Prostate gland (tissue), 2 donors: ENCODE results near the gene HMGCL. TPM values are rescaled to one million over a fixed set of nuclear protein-coding genes. Genes with fewer than 3 reads are reported as not detected.
A peak's percentile ranks its signal among the peaks of the same experiment; 100 is the strongest.

Source experiments
- DNase-seq: peaks from one replicate; pipeline ENCODE4 v3.0.0-alpha.2; 2019; ENCODE audit warnings: low spot score
- H3K27ac ChIP-seq, 2 donors: fragments of 200-600 bp; sonication (generic); 2 replicates each; pipeline ENCODE4 v1.5.1; 2017 to 2019
- H3K27me3 ChIP-seq: fragments of 200-600 bp; sonication (generic); replicated peaks from 2 replicates; pipeline ENCODE4 v1.5.1; 2019; ENCODE audit not compliant: insufficient read depth
- H3K36me3 ChIP-seq, 2 donors: fragments of 200-600 bp; sonication (generic); 1 replicate in 1 of 2; 2 replicates in 1 of 2; pipeline versions ENCODE4 v1.5.1 to v1.8.1; 2017 to 2019
- H3K4me1 ChIP-seq: fragments of 200-600 bp; sonication (generic); replicated peaks from 2 replicates; pipeline ENCODE4 v1.5.1; 2019
- H3K4me3 ChIP-seq, 2 donors: fragments of 200-600 bp; sonication (generic); 2 replicates each; pipeline ENCODE4 v1.5.1; 2017 to 2019
- H3K9me3 ChIP-seq: fragments of 200-600 bp; sonication (generic); 2 replicates; pipeline ENCODE4 v1.5.1; 2017
- POLR2A ChIP-seq: fragments of 450-650 bp; IDR thresholded peaks from one replicate; pipeline ENCODE4 v1.6.1; 2016; ENCODE audit warnings: antibody characterized with exemption, mild to moderate bottlenecking
- POLR2AphosphoS5 ChIP-seq: sonication (generic); formaldehyde crosslinking; IDR thresholded peaks from one replicate; pipeline ENCODE4 v1.6.1; 2017; ENCODE audit warnings: antibody characterized with exemption
- WGBS: methylation state at CpG from one replicate; pipeline ENCODE4 v1.1.5; 2018; 5-methylcytosine and 5-hydroxymethylcytosine counted together
- intact Hi-C: fragments of 100-400 bp; cut with DNase I; formaldehyde crosslinking; loops from one replicate; pipeline ENCODE4 v1.14.2; 2022
- total RNA-seq, 2 donors: library from RNA; depleted of rRNA; stranded (reverse); fragments of >200 nt; gene quantifications; one replicate each; pipeline ENCODE4 v1.1.0, GENCODE V29; 2016
- TF ChIP-seq, protein P1 (sequence below), 4 experiments: fragments of 200-600 bp in 2 of 4; fragments of 450-650 bp in 2 of 4; sonication (generic) in 2 of 4; IDR thresholded peaks; 1 replicate in 3 of 4; 2 replicates in 1 of 4; pipeline ENCODE4 v1.5.1; 2016 to 2019; ENCODE audit warnings: antibody characterized with exemption in 4 of 4, mild to moderate bottlenecking in 2 of 4, moderate library complexity in 2 of 4

The HMGCL gene
- total RNA-seq, 2 donors from 2014 or later = 51.1 to 58.7 TPM

DNA sequence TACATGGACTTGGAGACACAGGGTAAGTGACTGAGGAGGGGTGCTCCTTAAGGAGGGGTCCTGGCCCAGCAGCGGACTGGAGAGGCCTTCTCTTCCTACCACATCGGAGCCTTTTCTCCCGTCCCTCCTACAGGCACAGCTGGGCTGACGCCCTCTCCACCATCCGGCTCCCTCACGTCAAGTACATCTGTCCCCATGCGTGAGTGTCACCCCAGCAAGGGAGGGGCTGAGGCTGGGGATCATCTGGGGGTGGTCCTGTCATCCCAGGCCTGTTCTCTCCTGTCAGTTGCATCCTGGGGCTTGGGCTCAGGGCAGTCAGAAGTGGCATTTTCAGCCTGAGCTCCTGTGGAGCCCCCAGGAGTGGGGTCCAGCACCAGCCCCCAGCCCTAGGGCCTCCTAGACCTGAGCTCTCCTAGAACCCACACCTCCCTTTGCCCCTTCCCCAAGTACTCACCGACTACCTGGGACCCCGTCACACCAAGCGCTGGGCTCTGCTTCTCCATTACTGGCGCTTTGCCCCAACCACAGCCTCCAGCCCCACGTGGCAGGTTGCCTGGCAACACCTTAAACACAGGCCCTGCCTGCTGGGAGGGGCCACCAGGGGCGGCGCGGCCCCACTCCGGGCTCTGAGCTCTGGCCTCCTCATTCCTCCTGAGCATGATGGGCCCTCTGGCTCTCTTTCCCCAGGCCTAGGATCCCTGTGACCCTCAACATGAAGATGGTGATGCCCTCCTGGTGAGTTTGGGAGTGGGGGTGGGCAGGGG is 32.0 kb downstream of the HMGCL start:
- H3K4me3 ChIP-seq = peak overlapping the region in 1 of 2 donors; percentile 71
- peaks cover 16% of the 10 kb centered on the region for H3K4me1 ChIP-seq
- TF ChIP-seq, protein P1, sequence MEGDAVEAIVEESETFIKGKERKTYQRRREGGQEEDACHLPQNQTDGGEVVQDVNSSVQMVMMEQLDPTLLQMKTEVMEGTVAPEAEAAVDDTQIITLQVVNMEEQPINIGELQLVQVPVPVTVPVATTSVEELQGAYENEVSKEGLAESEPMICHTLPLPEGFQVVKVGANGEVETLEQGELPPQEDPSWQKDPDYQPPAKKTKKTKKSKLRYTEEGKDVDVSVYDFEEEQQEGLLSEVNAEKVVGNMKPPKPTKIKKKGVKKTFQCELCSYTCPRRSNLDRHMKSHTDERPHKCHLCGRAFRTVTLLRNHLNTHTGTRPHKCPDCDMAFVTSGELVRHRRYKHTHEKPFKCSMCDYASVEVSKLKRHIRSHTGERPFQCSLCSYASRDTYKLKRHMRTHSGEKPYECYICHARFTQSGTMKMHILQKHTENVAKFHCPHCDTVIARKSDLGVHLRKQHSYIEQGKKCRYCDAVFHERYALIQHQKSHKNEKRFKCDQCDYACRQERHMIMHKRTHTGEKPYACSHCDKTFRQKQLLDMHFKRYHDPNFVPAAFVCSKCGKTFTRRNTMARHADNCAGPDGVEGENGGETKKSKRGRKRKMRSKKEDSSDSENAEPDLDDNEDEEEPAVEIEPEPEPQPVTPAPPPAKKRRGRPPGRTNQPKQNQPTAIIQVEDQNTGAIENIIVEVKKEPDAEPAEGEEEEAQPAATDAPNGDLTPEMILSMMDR (IDR thresholded peaks at IDR 0.05) = no peak
- peak; percentile 18 for TF ChIP-seq POLR2AphosphoS5
- peak overlapping the region in 1 of 2 donors; percentile 3 for H3K27ac ChIP-seq
- no peaks in the 10 kb centered on the region for H3K27me3 ChIP-seq
- 58% methylated on average over 16 of the region's 16 CpGs for WGBS
- peak; percentile 50 for DNase-seq
- no peaks in the 10 kb centered on the region for H3K36me3 ChIP-seq
- H3K9me3 ChIP-seq = no peaks in the 10 kb centered on the region
- intact Hi-C loops = no loop called here

DNA sequence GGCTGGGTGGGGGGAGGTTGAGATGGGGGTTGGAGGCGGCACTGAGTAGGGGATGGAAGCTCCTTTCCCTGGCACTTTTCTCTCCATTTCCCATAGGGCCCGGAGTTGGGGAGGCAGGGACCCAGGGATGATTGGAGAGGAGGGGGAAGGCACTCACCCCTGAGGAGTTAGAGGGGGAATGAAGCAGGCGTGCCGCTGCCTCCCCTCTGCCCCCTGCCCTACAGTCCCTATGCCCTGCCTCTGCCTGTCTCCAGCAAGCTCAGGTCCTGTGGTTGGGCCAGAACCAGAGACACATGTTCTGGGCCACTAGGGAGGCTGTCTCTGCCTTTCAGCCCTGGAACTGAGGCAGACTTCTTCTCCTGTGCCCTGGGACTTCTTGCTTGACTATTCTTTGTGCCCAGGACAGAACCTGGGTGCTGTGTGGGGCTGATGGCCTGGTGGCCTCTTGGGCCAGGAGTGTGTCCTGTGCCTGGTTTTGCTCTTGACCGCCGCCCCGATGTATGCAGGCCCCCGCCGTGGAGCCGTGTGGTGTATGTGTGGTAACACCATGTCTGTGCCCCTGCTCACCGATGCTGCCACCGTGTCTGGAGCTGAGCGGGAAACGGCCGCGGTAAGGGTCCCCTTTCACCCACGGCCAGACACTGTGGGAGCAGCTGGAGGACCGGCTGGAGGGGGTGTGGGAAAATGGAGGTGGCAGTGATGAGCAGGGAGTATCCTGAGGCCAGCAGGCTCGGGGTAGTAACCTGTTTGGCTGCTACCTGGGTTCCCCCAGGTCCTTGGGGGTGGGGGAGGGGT is 32.9 kb downstream of the HMGCL start:
- H3K27ac ChIP-seq = peak overlapping the region in 1 of 2 donors; percentile 82
- 54% methylated on average over 19 of the region's 19 CpGs for WGBS
- peak overlapping the region; percentile 58 to 71 for H3K4me3 ChIP-seq
- H3K27me3 ChIP-seq = no peaks in the 10 kb centered on the region
- TF ChIP-seq POLR2AphosphoS5 (no peak), POLR2A (no peak)
- TF ChIP-seq, protein P1 (IDR thresholded peaks at IDR 0.05) = no peak
- peaks cover 16% of the 10 kb centered on the region for H3K4me1 ChIP-seq
- intact Hi-C loops = no loop called here
- H3K9me3 ChIP-seq = no peaks in the 10 kb centered on the region
- no peaks in the 10 kb centered on the region for H3K36me3 ChIP-seq
- DNase-seq = no peak

DNA sequence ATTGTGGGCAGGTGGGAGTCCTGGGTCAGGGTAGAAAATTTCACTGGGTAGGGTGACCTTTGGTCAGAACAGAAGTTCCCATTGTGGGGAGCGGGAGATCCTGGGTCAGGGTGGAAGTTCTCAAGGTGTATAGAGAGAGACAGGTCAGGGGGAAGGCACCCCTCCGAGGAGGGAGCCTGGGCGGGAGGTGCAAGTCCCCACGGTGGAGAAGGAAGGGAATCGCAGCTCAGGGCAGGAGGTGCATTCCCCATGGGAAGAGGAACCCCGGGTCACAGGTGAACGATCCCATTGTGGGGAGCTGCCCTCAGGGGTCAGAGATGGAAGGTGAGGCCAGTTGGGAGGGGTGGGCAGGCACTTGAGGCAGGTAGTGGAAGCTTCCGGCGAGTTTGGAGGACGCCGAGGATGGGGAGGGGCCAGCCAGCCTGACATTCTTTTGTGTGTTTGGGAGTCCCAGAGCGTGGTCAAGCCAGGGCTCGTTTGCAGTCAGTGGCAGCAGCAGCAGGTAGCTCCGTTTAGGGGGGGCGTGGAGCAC is 33.6 kb downstream of the HMGCL start:
- no peak for DNase-seq
- under 1% methylated on average over 15 of the region's 15 CpGs for WGBS
- Histone ChIP-seq H3K4me1 (peaks cover 16% of the 10 kb centered on the region), H3K4me3 (peak overlapping the region; percentile 58 to 71), H3K36me3 (no peaks in the 10 kb centered on the region), H3K9me3 (no peaks in the 10 kb centered on the region), H3K27me3 (no peaks in the 10 kb centered on the region), H3K27ac (peak overlapping the region; percentile 69 to 82)
- TF ChIP-seq, protein P1 (IDR thresholded peaks at IDR 0.05) = peak in 1 of 4 experiments; percentile 13
- TF ChIP-seq POLR2A = no peak
- intact Hi-C loops = no loop called here

DNA sequence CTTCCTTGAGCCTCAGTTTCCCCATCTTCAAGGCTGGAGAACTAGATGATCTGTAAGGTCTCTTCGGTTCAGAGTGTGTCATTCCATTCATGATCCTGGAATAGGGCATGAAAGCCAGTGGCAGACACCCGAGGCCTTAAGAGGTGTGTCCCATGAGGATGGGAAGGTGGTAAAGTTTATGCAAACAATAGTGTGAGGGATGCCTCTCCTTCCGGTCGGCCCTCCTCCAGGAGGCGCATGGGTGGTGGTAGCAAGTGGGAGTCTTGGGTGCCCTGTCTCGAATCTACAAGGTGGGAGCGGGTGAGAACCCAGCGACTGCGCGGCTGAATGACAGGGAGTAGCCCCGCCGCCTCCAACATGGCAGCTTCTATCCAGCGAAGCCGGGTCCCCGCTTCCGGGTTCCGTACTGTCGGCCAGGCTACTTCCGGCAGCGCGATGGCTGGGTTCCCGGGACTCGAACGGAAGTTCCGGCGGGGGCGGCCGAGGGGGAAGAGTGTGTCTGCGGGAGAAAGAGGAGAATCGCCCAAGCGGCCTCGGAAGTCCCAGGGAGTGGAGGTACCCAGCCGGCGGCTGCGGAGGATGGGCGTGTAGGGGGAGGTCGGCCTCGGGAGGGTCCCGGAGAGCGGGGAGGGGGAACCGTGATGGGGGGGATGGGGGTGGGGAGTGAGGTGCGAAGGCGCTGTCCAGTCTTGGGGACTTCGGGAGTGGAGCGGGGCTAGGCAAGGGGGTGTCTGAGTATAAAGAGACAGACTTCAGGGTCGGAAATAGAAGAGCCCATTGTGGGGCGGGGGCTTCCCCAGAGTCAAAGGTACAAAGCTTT is 34.3 kb downstream of the HMGCL start, which contains the start of gene LYPLA2:
TSS of gene LYPLA2 (plus strand) at position 450 of the 820 bp plus-strand sequence. CDS start 1,538 bp downstream, outside the sequence.
- Histone ChIP-seq H3K36me3 (no peaks in the 10 kb centered on the region), H3K4me3 (peak within 1 kb of the TSS; percentile 58 to 71), H3K27me3 (no peaks in the 10 kb centered on the region), H3K27ac (peak within 1 kb of the TSS; percentile 69 to 82), H3K9me3 (no peaks in the 10 kb centered on the region), H3K4me1 (peaks cover 16% of the 10 kb centered on the region)
- WGBS = 1% methylated on average over 46 of the region's 47 CpGs
- peak; percentile 95 for DNase-seq
- TF ChIP-seq POLR2A (peak; percentile 61), POLR2AphosphoS5 (peak; percentile 96)
- TF ChIP-seq, protein P1 (IDR thresholded peaks at IDR 0.05) = peak in 1 of 4 experiments; percentile 21
- intact Hi-C loops = no loop called here
